Activated CD8-positive, alpha-beta memory T cell treated with anti-CD3 and anti-CD28 coated beads, Interleukin-2, amount 50 U/mL, for 1 hour (primary cell): ENCODE measurements around the gene FAHD1.
"Not testable (repeated sequence)": the region's sequence is repeated elsewhere in the genome, so short reads cannot be mapped to it uniquely, and the experiment has no call there.

Experiments used
- DNase-seq: peaks from one replicate; pipeline ENCODE4 v3.0.0-alpha.2; 2020; ENCODE audit errors: extremely low read depth

Gene FAHD1

GRCh38 chr16:1846416-1846815 lies 19.4 kb downstream of the FAHD1 start:
- DNase-seq: no peak

- no peak for DNase-seq
Observed at GRCh38 chr16:1850981-1851380, 24.0 kb downstream of the FAHD1 start.

GRCh38 chr16:1851793-1852192 lies 24.8 kb downstream of the FAHD1 start:
- DNase-seq: no peak

GRCh38 chr16:1857433-1858097 lies 30.6 kb downstream of the FAHD1 start:
- no peak for DNase-seq

GRCh38 chr16:1858189-1858865 lies 31.3 kb downstream of the FAHD1 start:
- no peak for DNase-seq

GRCh38 chr16:1859650-1860049 lies 32.6 kb downstream of the FAHD1 start:
- no peak for DNase-seq

- no peak for DNase-seq
Observed at GRCh38 chr16:1861730-1862129, 34.7 kb downstream of the FAHD1 start.

- no peak for DNase-seq
Observed at GRCh38 chr16:1862394-1862793, 35.4 kb downstream of the FAHD1 start.

GRCh38 chr16:1863681-1864460 lies 36.9 kb downstream of the FAHD1 start:
- no peak for DNase-seq

- no peak for DNase-seq
Observed at GRCh38 chr16:1865902-1866690, 39.1 kb downstream of the FAHD1 start.

GRCh38 chr16:1870365-1871082 lies 43.5 kb downstream of the FAHD1 start:
- DNase-seq: no peak

GRCh38 chr16:1871974-1872635 lies 45.1 kb downstream of the FAHD1 start, which contains the start of gene MEIOB:
Gene MEIOB, minus strand, starts transcription at chr16:1872164. Its CDS starts 3,989 bp downstream, at chr16:1868175.
- no peak for DNase-seq

- DNase-seq: no peak
Observed at GRCh38 chr16:1874854-1875253, 47.8 kb downstream of the FAHD1 start.

GRCh38 chr16:1876066-1876465 lies 49.1 kb downstream of the FAHD1 start:
- not testable (repeated sequence) for DNase-seq

GRCh38 chr16:1876468-1876867 lies 49.5 kb downstream of the FAHD1 start:
- no peak for DNase-seq

GRCh38 chr16:1877089-1877488 lies 50.1 kb downstream of the FAHD1 start:
- DNase-seq: no peak

GRCh38 chr16:1877804-1878203 lies 50.8 kb downstream of the FAHD1 start:
- no peak for DNase-seq

- no peak for DNase-seq
Observed at GRCh38 chr16:1878256-1878655, 51.2 kb downstream of the FAHD1 start.
